Activated T-cell treated with anti-CD3 and anti-CD28 coated beads, Interleukin-2, amount 50 U/mL, for 24 hours (primary cell): ENCODE results near the gene TRPM1.

Experiments
- DNase-seq: peaks from one replicate; pipeline ENCODE4 v3.0.0-alpha.2; 2020
- H3K27ac Mint-ChIP-seq: 2 replicates; pipeline ENCODE4 v1.8.0; 2020; ENCODE audit warnings: mild to moderate bottlenecking, mixed read lengths
- H3K27me3 Mint-ChIP-seq: 2 replicates; pipeline ENCODE4 v1.8.0; 2020; ENCODE audit warnings: mixed read lengths
- H3K36me3 Mint-ChIP-seq: 2 replicates; pipeline ENCODE4 v1.8.0; 2020; ENCODE audit warnings: low read depth, mixed read lengths
- H3K4me1 Mint-ChIP-seq: 2 replicates; pipeline ENCODE4 v1.8.0; 2020; ENCODE audit warnings: low read depth, mixed read lengths
- H3K4me3 Mint-ChIP-seq: 2 replicates; pipeline ENCODE4 v1.8.0; 2020; ENCODE audit warnings: mild to moderate bottlenecking, moderate library complexity, mixed read lengths
- H3K9me3 Mint-ChIP-seq: 2 replicates; pipeline ENCODE4 v1.8.0; 2020; ENCODE audit warnings: mixed read lengths

Gene TRPM1

GRCh38 chr15:31060429-31061140, 40.9 kb downstream of the TRPM1 start:
- no peaks in the 10 kb centered on the region for H3K4me1 Mint-ChIP-seq
- no peak overlapping the region for H3K4me3 Mint-ChIP-seq
- no peak overlapping the region for H3K27ac Mint-ChIP-seq
- peaks cover 6% of the 10 kb centered on the region for H3K27me3 Mint-ChIP-seq
- H3K36me3 Mint-ChIP-seq = no peaks in the 10 kb centered on the region
- peaks cover 4% of the 10 kb centered on the region for H3K9me3 Mint-ChIP-seq
- no peak for DNase-seq

GRCh38 chr15:31058236-31058962, 43.1 kb downstream of the TRPM1 start:
- Mint-ChIP-seq H3K4me3 (no peak overlapping the region), H3K27ac (no peak overlapping the region), H3K27me3 (peaks cover 6% of the 10 kb centered on the region), H3K36me3 (no peaks in the 10 kb centered on the region), H3K9me3 (peaks cover 4% of the 10 kb centered on the region), H3K4me1 (no peaks in the 10 kb centered on the region)
- no peak for DNase-seq

GRCh38 chr15:31051496-31052080, 49.9 kb downstream of the TRPM1 start:
- Mint-ChIP-seq H3K4me1 (peaks cover 4% of the 10 kb centered on the region), H3K4me3 (no peak overlapping the region), H3K9me3 (no peaks in the 10 kb centered on the region), H3K27ac (no peak overlapping the region), H3K27me3 (no peaks in the 10 kb centered on the region), H3K36me3 (no peaks in the 10 kb centered on the region)
- DNase-seq = no peak

GRCh38 chr15:31050953-31051352, 50.6 kb downstream of the TRPM1 start:
- Mint-ChIP-seq H3K4me1 (peaks cover 4% of the 10 kb centered on the region), H3K9me3 (no peaks in the 10 kb centered on the region), H3K4me3 (no peak overlapping the region)

GRCh38 chr15:31049682-31050615, 51.6 kb downstream of the TRPM1 start:
- Mint-ChIP-seq H3K4me1 (peaks cover 4% of the 10 kb centered on the region), H3K9me3 (no peaks in the 10 kb centered on the region), H3K27ac (no peak overlapping the region), H3K27me3 (no peaks in the 10 kb centered on the region), H3K4me3 (no peak overlapping the region), H3K36me3 (no peaks in the 10 kb centered on the region)
- no peak for DNase-seq

More at GRCh38 chr15:31050953-31051352, 50.6 kb downstream of the TRPM1 start:
- H3K27ac Mint-ChIP-seq = no peak overlapping the region
- H3K36me3 Mint-ChIP-seq = no peaks in the 10 kb centered on the region
- DNase-seq = no peak
- H3K27me3 Mint-ChIP-seq = no peaks in the 10 kb centered on the region

GRCh38 chr15:31049111-31049510, 52.4 kb downstream of the TRPM1 start:
- Mint-ChIP-seq H3K27ac (no peak overlapping the region), H3K4me1 (peaks cover 4% of the 10 kb centered on the region), H3K36me3 (no peaks in the 10 kb centered on the region), H3K27me3 (no peaks in the 10 kb centered on the region), H3K9me3 (no peaks in the 10 kb centered on the region), H3K4me3 (no peak overlapping the region)
- DNase-seq = no peak

GRCh38 chr15:31047437-31047836, 54.1 kb downstream of the TRPM1 start:
- peaks cover 4% of the 10 kb centered on the region for H3K4me1 Mint-ChIP-seq
- H3K9me3 Mint-ChIP-seq = no peaks in the 10 kb centered on the region
- no peak overlapping the region for H3K4me3 Mint-ChIP-seq
- no peak overlapping the region for H3K27ac Mint-ChIP-seq
- H3K36me3 Mint-ChIP-seq = no peaks in the 10 kb centered on the region
- no peaks in the 10 kb centered on the region for H3K27me3 Mint-ChIP-seq
- no peak for DNase-seq

GRCh38 chr15:31046759-31047359, 54.7 kb downstream of the TRPM1 start:
- Mint-ChIP-seq H3K4me3 (no peak overlapping the region), H3K27ac (no peak overlapping the region), H3K4me1 (peaks cover 4% of the 10 kb centered on the region), H3K9me3 (no peaks in the 10 kb centered on the region), H3K27me3 (no peaks in the 10 kb centered on the region), H3K36me3 (no peaks in the 10 kb centered on the region)
- DNase-seq = no peak

- H3K36me3 Mint-ChIP-seq = no peaks in the 10 kb centered on the region
- no peak overlapping the region for H3K27ac Mint-ChIP-seq
- H3K4me1 Mint-ChIP-seq = peaks cover 4% of the 10 kb centered on the region
- no peaks in the 10 kb centered on the region for H3K9me3 Mint-ChIP-seq
- no peak overlapping the region for H3K4me3 Mint-ChIP-seq
- no peaks in the 10 kb centered on the region for H3K27me3 Mint-ChIP-seq
- DNase-seq = no peak
These were observed 55.9 kb downstream of the TRPM1 start for GRCh38 chr15:31045606-31046005.

- H3K36me3 Mint-ChIP-seq = no peaks in the 10 kb centered on the region
- DNase-seq = no peak
- H3K27me3 Mint-ChIP-seq = no peaks in the 10 kb centered on the region
- H3K4me1 Mint-ChIP-seq = no peaks in the 10 kb centered on the region
- no peak overlapping the region for H3K27ac Mint-ChIP-seq
- H3K9me3 Mint-ChIP-seq = no peaks in the 10 kb centered on the region
- H3K4me3 Mint-ChIP-seq = no peak overlapping the region
These were observed 58.8 kb downstream of the TRPM1 start for GRCh38 chr15:31042751-31043150.

GRCh38 chr15:31041610-31042009, 59.9 kb downstream of the TRPM1 start:
- H3K27ac Mint-ChIP-seq = no peak overlapping the region
- no peak for DNase-seq
- no peak overlapping the region for H3K4me3 Mint-ChIP-seq
- H3K4me1 Mint-ChIP-seq = no peaks in the 10 kb centered on the region
- no peaks in the 10 kb centered on the region for H3K9me3 Mint-ChIP-seq
- no peaks in the 10 kb centered on the region for H3K27me3 Mint-ChIP-seq
- no peaks in the 10 kb centered on the region for H3K36me3 Mint-ChIP-seq

GRCh38 chr15:31040611-31041010, 60.9 kb downstream of the TRPM1 start:
- Mint-ChIP-seq H3K4me3 (no peak overlapping the region), H3K27me3 (no peaks in the 10 kb centered on the region), H3K4me1 (no peaks in the 10 kb centered on the region), H3K9me3 (no peaks in the 10 kb centered on the region), H3K36me3 (no peaks in the 10 kb centered on the region), H3K27ac (no peak overlapping the region)
- DNase-seq = no peak

- H3K9me3 Mint-ChIP-seq = no peaks in the 10 kb centered on the region
- no peak overlapping the region for H3K4me3 Mint-ChIP-seq
- H3K27ac Mint-ChIP-seq = no peak overlapping the region
- no peak for DNase-seq
- no peaks in the 10 kb centered on the region for H3K36me3 Mint-ChIP-seq
- no peaks in the 10 kb centered on the region for H3K27me3 Mint-ChIP-seq
- no peaks in the 10 kb centered on the region for H3K4me1 Mint-ChIP-seq
These were observed 61.6 kb downstream of the TRPM1 start for GRCh38 chr15:31039961-31040360.
